ENCODE results near the gene NPTXR.

- TF ChIP-seq CTCF (IDR thresholded peaks at IDR 0.05) (no peak), POLR2A (IDR thresholded peaks at IDR 0.05) (no peak)
Measured at GRCh38 chr22:38869663-38870062, 25.8 kb upstream of the NPTXR start.
